HG03108 (cell line): Measurements from ENCODE around the gene ASCC1.
A peak's percentile ranks its signal among the peaks of the same experiment; 100 is the strongest.
"Not testable (repeated sequence)": the region's sequence is repeated elsewhere in the genome, so short reads cannot be mapped to it uniquely, and the experiment has no call there.

Source experiments
- ATAC-seq: cut with Tn5 transposase; IDR thresholded peaks from one replicate; pipeline ENCODE4 v1.9.1; 2021; ENCODE audit warnings: moderate library complexity; ENCODE audit not compliant: unreplicated experiment

Gene ASCC1

GRCh38 chr10:72133517-72133916 is 82.6 kb downstream of the ASCC1 start:
- peak; percentile 90 for ATAC-seq

GRCh38 chr10:72132854-72133253 is 83.2 kb downstream of the ASCC1 start:
- no peak for ATAC-seq

DNA sequence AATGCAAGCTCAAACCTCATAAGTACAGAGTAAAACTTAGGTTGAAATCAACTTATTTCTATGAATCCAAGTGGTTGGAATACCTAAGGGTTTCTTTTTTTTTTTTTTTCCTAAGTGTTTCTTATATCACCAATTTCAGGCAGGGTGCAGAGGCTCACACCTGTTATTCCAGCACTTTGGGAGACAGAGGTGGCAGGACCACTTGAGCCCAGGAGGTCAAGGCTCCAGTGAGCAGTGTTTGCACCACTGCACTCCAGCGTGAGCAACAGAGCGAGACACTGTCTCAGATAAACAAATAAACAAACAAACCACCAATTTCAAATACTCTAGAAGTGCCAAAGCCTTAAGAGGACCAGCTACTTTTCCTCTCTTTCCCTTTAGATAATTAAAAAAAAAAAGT is 88.5 kb downstream of the ASCC1 start:
- ATAC-seq, result no peak

DNA sequence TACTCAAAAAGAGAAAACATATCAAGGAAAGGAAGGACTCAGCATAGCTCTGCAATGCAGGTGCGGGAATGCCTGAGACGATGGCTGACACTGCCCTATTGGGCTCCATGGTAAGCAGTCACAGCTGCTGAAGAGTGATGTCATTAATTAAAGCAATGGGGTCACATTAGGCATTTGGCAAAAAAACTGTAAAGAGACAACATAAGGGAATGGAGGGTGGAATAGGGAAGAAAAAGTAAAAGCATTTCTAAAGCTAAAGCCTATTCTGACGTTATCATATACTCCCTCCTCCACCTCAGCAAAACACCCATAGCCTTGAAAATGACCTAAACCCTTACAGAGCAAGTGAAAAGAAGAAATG is 89.2 kb downstream of the ASCC1 start:
- no peak for ATAC-seq

DNA sequence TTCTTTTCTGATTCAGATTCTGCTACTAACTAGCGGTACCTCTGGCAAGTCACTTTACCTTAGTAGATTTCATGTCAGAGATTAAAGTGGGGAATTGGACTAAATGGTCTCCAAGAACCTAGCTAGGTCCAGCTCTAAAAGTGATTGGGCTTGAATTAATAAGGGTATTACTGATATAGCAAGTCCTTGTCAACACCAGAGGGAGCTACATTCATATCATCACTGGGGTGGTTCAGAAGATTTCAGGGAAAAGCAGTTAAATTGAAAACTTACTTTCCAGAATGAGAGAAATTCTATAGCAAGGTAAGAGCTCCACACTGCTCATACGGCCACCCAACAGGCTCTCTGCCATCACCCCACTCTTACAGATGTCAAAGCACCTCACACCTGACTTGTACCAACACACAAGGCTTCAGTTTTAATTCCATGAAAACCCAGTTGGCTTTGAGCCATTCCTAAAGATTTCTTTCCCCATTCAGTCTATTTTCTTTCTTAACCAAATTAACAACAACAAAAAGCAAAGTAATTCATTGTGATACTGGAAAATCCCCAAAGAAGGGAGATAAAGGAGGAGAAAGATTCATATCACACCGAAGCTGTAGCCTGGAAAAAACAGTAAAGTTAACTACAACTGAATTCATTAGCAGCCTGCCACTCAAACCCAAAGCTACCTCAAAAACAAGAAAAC is 89.7 kb downstream of the ASCC1 start:
- no peak for ATAC-seq

GRCh38 chr10:72124989-72125388 is 91.1 kb downstream of the ASCC1 start:
- ATAC-seq, result no peak

DNA sequence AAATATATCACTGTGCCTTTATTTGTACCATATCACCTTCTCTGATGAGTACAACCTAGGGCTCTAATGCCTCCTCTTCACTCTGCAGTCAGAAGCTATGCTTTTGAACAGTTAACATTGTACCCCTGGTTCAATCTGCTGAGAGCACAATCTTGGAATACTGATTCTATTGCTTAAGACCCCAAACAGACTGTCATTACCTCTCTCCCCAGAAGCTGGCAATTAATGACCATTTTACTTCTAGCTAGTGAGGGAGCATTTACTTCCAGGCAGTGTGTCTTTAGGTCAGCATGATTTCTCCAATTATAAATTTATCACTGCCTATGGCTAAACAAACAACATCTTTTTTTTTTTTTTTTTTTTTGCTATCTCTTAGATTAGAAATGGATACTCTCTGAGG is 91.7 kb downstream of the ASCC1 start:
- no peak for ATAC-seq

DNA sequence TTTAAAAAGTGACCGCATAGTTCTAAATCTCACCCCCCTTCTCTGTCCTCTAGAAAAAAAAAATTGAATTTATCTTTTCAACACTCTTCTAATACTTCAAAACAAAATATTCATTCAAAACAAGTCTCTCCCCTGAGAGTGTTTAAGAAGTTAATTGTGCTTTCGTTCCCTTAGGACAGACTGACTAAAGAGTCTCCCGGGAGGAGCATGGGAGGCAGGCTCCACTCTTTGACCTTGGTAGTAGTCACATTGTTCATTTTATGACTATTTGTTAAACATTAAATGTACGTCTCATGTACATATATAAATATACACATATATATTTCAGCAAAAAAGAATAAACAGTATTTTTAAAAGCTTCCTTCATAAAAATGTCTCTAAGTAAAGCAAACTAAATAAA is 92.5 kb downstream of the ASCC1 start:
- no peak for ATAC-seq

DNA sequence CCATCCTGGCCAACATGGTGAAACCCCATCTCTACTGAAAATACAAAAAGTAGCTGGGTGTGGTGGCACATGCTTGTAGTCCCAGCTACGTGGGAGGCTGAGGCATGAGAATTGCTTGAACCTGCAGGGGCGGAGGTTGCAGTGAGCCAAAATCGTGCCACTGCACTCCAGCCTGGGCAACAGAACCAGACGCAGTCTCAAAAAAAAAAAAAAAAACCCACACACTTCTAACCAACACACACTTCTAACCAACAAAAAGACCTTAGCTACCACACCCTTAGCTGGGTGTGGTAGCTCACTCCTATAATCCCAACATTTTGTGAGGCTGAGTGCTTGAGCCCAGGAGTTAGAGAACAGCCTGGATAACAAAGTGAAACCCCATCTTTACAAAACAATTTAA is 93.9 kb downstream of the ASCC1 start:
- no peak for ATAC-seq

DNA sequence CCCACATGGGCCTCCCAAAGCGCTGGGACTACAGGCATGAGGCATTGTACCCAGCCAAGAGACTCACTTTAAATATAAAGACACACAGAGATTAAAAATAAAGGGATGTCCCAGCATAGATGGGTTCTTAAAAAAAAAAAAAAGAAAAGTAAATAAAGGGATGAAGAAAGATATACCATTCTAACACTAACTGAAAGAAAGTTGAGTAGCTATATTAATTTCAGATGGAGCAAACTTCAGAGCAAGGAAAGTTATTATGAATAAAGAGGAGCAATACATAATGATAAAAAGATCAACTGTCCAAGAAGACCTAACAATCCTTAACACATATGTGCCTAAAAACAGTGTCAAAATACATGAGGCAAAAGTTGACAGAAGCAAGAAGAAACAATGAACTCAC is 94.7 kb downstream of the ASCC1 start:
- ATAC-seq, result no peak

- ATAC-seq, result no peak
Measured at GRCh38 chr10:72116372-72116771, 99.7 kb downstream of the ASCC1 start.

DNA sequence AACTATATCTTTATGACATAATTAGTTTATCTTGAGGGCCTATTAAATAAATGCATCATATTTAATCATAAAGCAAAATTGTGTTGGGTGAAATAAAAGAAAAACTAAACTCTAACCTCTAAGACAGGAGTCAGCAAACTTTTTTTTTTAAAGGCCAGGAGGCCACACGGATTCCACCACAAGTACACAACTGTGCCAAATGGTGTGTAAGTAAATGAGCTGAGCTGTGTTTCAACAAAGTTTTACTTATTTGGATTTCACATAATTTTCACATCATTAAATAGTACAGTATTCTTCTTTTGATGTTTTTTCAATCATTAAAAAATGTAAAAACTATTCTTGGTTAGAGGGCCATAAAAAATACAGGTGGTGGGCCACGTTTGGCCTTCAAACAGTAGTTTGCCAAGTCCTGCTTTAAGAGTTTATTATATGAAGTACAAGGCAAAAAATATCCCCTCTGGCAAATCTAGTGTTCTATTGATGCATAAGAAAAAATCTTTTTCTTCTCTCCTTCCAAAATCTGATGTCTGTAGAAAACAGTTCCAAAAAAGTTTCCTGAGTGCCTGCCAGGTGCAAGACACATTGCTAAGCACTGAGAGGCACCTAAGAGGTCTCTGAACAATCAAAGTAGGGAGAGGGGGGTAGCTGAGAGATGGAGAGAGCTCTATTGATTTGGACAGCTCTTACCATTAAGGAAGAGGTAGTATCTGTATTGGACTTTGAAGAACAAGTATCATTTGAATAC is 101.2 kb downstream of the ASCC1 start:
- no peak for ATAC-seq

DNA sequence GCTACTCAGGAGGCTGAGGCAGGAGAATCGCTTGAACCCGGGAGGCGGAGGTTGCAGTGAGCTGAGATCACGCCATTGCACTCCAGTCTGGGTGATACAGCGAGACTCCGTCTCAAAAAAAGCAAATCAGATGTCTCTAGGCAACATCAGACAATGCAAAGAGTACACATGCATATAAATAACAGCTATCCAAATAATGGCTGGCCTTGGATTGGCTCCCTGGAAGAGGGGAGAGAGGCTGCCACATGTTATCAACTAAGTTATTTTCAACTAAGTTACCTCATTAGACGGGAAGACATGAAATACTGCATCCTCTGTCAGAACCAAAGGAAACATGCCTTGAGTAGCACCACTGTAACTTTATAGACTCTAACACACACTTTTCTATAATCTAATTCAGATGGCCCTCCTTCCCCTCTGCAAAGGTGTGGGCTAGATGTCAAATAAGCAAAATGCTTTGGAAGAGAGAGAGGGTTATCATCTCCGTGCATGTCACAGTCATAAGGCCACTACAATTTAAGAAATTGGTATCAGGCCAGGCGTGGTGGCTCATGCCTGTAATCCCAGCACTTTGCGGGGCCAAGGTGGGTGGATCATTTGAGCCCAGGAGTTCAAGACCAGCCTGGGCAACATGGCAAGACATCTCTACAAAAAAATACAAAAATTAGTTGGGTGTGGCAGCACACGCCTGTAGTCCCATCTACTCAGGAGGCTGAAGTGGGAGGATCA is 105.2 kb downstream of the ASCC1 start:
- ATAC-seq, result no peak

DNA sequence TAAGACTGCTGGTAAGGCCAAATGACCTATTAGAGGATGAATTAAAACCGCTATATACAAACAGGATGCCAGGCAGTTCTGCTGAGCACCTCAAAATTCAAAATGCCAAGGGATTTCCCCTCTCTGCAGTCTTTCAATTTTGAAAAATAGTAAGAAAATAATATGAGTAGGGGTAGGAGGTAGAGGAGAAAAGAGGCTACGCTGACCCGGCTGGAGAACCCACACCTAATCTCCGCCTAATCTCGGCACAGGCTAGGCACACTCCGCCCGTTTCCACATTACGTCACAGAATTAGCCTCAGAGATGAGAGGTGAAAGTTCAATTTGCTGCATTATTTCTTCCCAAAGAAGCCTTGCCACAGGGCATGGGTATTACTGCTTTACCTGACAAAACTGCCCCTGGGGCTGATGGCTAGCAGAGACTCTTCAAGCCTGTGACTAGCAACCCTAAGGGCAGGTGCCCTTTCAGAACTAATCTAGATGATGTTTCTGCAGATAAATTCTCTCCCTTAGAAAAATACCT is 106.4 kb downstream of the ASCC1 start:
- ATAC-seq, result no peak

GRCh38 chr10:72108830-72109635 is 107.0 kb downstream of the ASCC1 start:
- ATAC-seq, result no peak

DNA sequence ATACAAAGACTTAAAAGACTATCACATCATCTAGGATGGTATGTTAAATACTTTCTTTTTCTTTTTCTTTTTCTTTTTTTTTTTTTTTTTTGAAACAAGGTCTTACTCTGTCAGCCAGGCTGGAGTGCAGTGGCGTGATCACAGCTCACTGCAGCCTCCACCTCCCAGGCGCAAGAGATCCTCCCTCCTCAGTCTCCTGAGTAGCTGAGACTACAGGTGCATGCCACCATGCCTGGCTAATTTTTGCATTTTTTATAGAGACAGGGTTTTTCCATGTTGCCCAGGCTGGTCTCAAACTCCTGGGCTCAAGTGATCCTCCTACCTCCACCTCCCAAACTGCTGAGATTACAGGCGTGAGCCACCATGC is 108.1 kb downstream of the ASCC1 start:
- ATAC-seq, result not testable (repeated sequence)

DNA sequence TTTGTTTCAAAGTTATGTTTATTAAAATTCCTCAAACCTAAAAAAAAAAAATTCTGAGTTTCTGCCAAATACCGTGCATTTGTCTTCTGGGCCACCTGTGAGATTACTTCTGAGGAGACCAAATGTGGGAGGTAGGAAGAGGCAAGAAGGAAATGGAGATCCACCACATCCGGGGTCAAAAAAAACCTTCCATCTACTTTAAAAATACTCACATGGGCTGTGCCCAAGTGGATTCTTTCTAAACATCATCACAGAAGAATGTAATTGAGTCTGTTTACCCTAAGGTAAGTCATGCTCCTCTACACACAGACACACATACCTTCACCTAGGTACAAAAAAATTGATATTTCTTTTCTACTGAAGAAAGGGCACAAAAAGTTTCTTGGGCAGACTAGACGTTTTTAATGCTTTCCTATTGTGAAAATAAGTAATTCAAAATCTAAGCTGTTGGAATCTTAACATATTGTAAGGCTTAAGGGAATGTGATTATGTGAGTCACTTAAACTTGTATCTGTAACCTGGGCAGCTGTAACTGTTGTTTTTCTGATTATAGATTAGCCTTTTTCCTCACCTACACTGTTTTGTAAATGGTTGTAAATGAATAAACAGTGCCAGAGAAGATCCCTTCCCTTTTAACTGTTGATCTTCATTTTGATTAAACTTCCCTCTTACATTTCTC is 108.6 kb downstream of the ASCC1 start:
- no peak for ATAC-seq

- ATAC-seq, result no peak
Measured at GRCh38 chr10:72106896-72107295, 109.2 kb downstream of the ASCC1 start.

DNA sequence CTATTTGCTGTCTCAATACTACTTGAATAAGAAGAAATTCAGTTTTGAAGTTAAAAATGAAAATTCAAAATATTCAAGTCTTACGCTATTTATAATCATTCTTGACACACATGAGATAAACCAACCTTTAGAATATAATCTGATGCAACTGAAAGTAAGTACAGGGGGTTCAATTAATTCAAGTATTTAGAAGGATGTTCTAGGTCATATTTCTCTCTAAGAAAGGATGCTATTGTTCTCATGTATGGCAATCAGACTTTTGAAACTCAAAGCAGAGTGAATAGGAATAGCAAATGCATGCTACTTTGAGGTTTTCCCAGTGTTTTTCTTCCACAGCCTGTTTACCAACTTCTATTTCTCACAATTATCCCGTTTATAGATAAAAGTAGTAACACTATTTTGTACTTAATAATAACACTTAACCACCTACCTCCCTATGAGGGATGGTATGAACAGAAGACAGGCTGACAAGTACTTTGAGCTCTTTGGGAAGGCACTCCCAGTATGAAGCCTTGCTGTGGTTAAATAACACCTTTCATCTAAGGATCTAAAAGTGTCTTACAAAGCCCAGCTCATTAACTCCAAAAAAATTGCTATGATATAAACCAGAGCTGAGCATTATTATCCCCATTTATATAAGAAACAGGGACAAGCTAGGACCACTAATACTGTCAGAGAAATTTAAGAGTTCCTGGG is 109.8 kb downstream of the ASCC1 start:
- ATAC-seq, result no peak

- ATAC-seq, result no peak
Measured at GRCh38 chr10:72105710-72106109, 110.4 kb downstream of the ASCC1 start.
